Cardiac fibroblast (primary cell): Measurements from ENCODE around the gene VLDLR.

ENCODE experiments used
- DNase-seq, 2 donors: peaks; one replicate each; pipeline versions ENCODE4 v3.0.0 to v3.0.0-alpha.2; 2010; ENCODE audit warnings: low read depth in 2 of 2
- H3K4me3 ChIP-seq, 2 donors: replicated peaks in 1 of 2; 1 replicate in 1 of 2; 2 replicates in 1 of 2; pipeline ENCODE4 v1.5.1; 2011; ENCODE audit warnings: low read depth in 2 of 2, low read length in 2 of 2, mild to moderate bottlenecking in 2 of 2, moderate library complexity in 1 of 2
- TF ChIP-seq, protein P1 (sequence below): IDR thresholded peaks from one replicate; pipeline ENCODE4 v1.5.1; 2011; ENCODE audit warnings: low read depth, mild to moderate bottlenecking, low read length, inconsistent platforms

Gene VLDLR

DNA sequence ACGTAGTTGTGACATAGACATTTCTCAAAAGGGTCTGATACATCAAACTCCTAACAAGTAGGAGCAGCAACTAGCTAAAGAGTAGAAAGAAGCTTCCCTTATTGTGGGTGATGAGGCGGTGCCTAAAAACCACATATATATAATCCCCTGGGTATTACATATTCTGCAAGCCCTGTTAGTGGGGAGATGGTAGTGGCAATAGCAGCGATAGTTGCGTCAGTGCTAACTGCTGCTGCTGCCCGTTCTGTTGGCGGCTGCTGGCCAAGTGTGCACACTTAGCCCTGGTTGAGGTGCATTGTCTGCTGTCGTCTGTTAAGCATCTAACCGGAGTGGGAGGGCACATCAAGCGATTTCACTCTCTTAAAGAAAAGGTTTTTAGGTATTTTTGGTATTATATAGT, 35.8 kb downstream of the VLDLR start:
- TF ChIP-seq, protein P1, sequence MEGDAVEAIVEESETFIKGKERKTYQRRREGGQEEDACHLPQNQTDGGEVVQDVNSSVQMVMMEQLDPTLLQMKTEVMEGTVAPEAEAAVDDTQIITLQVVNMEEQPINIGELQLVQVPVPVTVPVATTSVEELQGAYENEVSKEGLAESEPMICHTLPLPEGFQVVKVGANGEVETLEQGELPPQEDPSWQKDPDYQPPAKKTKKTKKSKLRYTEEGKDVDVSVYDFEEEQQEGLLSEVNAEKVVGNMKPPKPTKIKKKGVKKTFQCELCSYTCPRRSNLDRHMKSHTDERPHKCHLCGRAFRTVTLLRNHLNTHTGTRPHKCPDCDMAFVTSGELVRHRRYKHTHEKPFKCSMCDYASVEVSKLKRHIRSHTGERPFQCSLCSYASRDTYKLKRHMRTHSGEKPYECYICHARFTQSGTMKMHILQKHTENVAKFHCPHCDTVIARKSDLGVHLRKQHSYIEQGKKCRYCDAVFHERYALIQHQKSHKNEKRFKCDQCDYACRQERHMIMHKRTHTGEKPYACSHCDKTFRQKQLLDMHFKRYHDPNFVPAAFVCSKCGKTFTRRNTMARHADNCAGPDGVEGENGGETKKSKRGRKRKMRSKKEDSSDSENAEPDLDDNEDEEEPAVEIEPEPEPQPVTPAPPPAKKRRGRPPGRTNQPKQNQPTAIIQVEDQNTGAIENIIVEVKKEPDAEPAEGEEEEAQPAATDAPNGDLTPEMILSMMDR: no peak
- DNase-seq: no peak
- no peak overlapping the region for H3K4me3 ChIP-seq

DNA sequence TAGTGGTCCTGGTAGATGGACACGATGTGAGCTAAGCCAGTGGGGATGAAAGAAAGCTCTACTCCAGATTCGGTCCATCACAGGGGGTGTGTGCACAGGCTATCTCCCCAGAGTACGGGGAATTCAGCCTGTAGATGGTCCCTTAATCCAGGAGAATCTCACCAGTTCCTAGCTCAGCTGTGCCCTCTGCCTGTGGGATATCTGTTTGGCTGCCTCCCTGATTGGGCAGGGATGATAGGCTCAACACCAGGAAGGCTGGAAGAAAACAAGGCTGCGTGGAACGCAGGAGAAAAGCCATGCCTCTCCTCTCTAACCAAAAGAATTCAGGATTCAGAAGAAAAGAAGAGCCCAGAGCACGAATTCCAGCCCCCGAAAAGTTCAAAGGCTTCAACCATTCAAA, 40.9 kb downstream of the VLDLR start:
- DNase-seq: no peak
- H3K4me3 ChIP-seq: no peak overlapping the region
- TF ChIP-seq, protein P1: no peak

DNA sequence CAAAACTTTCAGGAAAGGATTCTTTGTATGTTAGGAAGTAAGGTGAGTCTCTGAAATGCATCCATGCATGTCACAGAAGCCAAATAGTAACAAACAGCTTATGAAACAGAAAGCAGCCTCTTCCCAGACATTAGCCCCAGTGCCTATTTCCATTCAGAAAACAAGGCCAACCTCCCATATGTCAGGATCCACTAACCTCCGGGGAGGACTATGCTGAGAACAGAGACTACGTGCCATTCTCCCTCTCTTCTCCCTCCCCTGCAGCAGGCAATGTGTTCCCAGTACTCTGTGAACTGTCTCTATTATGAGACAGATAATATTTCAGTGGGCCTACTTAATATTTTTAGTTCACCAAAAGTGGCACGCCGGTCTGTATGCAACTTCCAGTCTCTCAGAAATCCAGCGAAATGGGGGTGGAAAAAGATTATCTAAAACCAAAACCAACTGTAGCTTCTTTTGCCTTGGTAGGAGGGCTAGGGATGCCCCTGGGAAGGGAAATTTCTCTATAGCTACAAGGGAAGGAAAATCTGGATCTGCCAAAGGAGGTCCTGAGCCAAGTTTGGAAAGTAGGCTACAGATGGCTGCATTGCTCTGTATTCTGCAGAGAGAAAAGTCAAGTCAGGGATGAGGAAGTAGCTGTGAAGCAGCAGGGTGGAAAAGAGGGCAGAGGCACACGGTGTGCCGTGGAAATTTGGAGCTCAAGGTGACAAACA, 42.0 kb downstream of the VLDLR start:
- TF ChIP-seq, protein P1: no peak
- DNase-seq: no peak
- no peak overlapping the region for H3K4me3 ChIP-seq

DNA sequence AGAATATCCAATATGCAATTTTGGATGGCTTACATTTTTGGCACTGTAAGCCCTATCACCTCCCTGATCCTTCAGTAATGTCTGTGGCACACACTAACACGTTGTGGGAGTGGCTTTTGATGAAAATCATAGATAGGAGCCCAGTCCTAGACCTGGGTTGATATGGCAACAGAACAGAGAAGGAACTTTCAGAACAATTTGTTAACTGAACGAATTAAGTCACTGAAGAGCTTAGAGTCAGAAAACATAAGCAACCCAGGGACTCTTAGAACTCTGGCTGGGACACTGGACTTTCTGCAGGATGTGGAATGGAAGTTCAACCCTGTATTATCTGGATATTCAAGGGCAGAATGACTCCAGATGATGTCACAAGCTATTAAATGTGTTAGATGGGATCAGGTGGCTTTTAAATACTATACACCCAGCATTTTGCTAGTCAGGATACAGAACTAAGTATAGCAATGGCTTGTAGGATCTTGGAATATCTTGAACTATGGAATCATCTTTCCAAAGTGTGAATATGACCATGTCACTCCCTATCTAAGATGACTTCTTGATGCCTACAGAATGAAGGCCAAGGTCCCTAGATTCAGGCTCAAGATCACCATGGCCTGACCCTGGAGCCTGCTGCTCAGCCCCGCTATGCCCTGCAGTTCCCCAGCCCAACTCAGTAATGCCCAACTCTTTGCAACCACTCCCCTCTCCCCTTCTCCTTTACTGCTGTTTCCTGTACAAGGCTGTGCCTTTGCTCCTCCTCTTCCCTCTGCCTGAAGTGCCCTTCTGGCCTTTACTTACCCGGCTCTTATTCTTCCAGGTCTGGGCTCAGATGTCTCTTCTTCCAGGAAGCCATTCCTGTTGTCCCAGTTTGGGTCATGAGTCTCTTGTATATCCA, 42.8 kb downstream of the VLDLR start:
- H3K4me3 ChIP-seq: no peak overlapping the region
- TF ChIP-seq, protein P1: no peak
- no peak for DNase-seq

DNA sequence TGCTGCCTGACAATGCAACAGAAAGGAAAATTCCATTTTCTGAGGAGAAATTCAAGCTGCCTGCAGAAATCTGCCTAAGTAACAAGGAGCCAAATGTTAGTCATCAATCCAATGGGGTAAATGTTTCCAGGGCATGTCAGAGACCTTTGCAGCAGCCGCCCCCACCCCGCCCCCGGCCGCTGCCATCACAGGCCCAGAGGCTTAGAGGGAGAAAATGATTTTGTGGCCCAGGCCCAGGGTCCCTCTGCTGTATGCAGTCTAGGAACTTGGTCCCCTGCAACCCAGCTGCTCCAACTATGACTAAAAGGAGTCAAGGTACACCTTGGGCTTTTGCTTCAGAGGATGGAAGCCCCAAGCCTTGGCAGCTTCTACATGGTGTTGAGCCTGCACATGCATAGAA, 45.0 kb downstream of the VLDLR start:
- TF ChIP-seq, protein P1: no peak
- no peak for DNase-seq
- no peak overlapping the region for H3K4me3 ChIP-seq

- no peak for DNase-seq
- no peak overlapping the region for H3K4me3 ChIP-seq
- TF ChIP-seq, protein P1: no peak
Observed at GRCh38 chr9:2673161-2673560, 51.6 kb downstream of the VLDLR start.
